SK-N-SH (cell line): ENCODE data around the gene UBTD2. TPM values are rescaled to one million over a fixed set of nuclear protein-coding genes. Genes with fewer than 3 reads are reported as not detected.
A peak's percentile ranks its signal among the peaks of the same experiment; 100 is the strongest.

ENCODE experiments used
- CTCF ChIA-PET: fragments of 300-600, 350-600 bp; formaldehyde crosslinking; extraction: SDS; loops from one replicate; lab custom pipeline; 2021; lab: Yijun Ruan, JAX
- POLR2A ChIA-PET: fragments of 350-600 bp; sonication (Branson Sonifier 250); formaldehyde crosslinking; extraction: SDS; loops from one replicate; lab custom pipeline; 2020; ENCODE audit warnings: antibody characterized with exemption, inconsistent platforms; lab: Yijun Ruan, JAX
- DNase-seq: peaks from one replicate; pipeline ENCODE4 v3.0.0; 2012
- H2AFZ ChIP-seq: fragments of 200-600 bp; sonication (generic); 2 replicates; pipeline ENCODE4 v1.8.1; 2016; ENCODE audit warnings: antibody characterized with exemption, mild to moderate bottlenecking, low read depth
- H3F3A ChIP-seq: fragments of 200-600 bp; sonication (generic); replicated peaks from 2 replicates; pipeline ENCODE3; 2016; ENCODE audit warnings: antibody characterized with exemption, mild to moderate bottlenecking; ENCODE audit not compliant: insufficient read depth
- H3K27ac ChIP-seq, 2 experiments: fragments of 200-500 bp in 1 of 2; fragments of 200-600 bp in 1 of 2; sonication (Bioruptor generic) in 1 of 2; sonication (generic), shearing (Covaris generic) in 1 of 2; 2 replicates each; pipeline versions ENCODE4 v1.5.1 to v1.6.1; 2014 to 2016; ENCODE audit warnings: low read depth in 2 of 2, inconsistent platforms in 1 of 2, low read length in 1 of 2, mild to moderate bottlenecking in 1 of 2, mixed read lengths in 1 of 2
- H3K27me3 ChIP-seq: fragments of 200-600 bp; sonication (generic), shearing (Covaris generic); 2 replicates; pipeline ENCODE4 v1.6.1; 2016; ENCODE audit warnings: mixed run types; ENCODE audit not compliant: insufficient read depth
- H3K36me3 ChIP-seq, 2 experiments: fragments of 200-500 bp in 1 of 2; fragments of 200-600 bp in 1 of 2; sonication (Bioruptor generic) in 1 of 2; sonication (generic) in 1 of 2; replicated peaks in 1 of 2; 2 replicates each; pipeline versions ENCODE3 to v1.5.1; 2014 to 2016; ENCODE audit warnings: low read length in 1 of 2, mild to moderate bottlenecking in 1 of 2; ENCODE audit not compliant: insufficient read depth in 2 of 2, control insufficient read depth in 1 of 2
- H3K4me1 ChIP-seq, 2 experiments: fragments of 200-500 bp in 1 of 2; fragments of 200-600 bp in 1 of 2; sonication (Bioruptor generic) in 1 of 2; sonication (generic), shearing (Covaris generic) in 1 of 2; 2 replicates each; pipeline versions ENCODE4 v1.5.1 to v1.6.1; 2014 to 2016; ENCODE audit warnings: low read depth in 1 of 2, low read length in 1 of 2, mixed run types in 1 of 2; ENCODE audit not compliant: insufficient read depth in 2 of 2, control insufficient read depth in 1 of 2
- H3K4me2 ChIP-seq: fragments of 200-600 bp; sonication (generic), shearing (Covaris generic); 2 replicates; pipeline ENCODE4 v1.6.1; 2017; ENCODE audit warnings: mixed run types
- H3K4me3 ChIP-seq, 2 experiments: fragments of 200-500 bp in 1 of 2; fragments of 200-600 bp in 1 of 2; sonication (Bioruptor generic) in 1 of 2; sonication (generic), shearing (Covaris generic) in 1 of 2; 2 replicates each; pipeline versions ENCODE4 v1.5.1 to v1.8.1; 2014 to 2016; ENCODE audit warnings: low read depth in 2 of 2, inconsistent platforms in 1 of 2, low read length in 1 of 2, mild to moderate bottlenecking in 1 of 2, mixed read lengths in 1 of 2, moderate library complexity in 1 of 2
- H3K79me2 ChIP-seq: fragments of 200-600 bp; sonication (generic); 2 replicates; pipeline ENCODE4 v1.8.1; 2017; ENCODE audit warnings: mild to moderate bottlenecking; ENCODE audit not compliant: insufficient read depth
- H3K9ac ChIP-seq: fragments of 200-600 bp; sonication (generic); 2 replicates; pipeline ENCODE4 v1.6.1; 2017; ENCODE audit warnings: mixed run types
- H3K9me2 ChIP-seq: fragments of 200-600 bp; sonication (generic); 2 replicates; pipeline ENCODE4 v1.6.1; 2017; ENCODE audit warnings: mixed run types
- H3K9me3 ChIP-seq: fragments of 200-600 bp; sonication (generic); 2 replicates; pipeline ENCODE4 v1.6.1; 2017; ENCODE audit warnings: mixed run types, mild to moderate bottlenecking, moderate library complexity
- H4K20me1 ChIP-seq: fragments of 200-600 bp; sonication (generic); 2 replicates; pipeline ENCODE4 v1.6.1; 2017; ENCODE audit warnings: mild to moderate bottlenecking, mixed run types; ENCODE audit not compliant: insufficient read depth
- CHD2 ChIP-seq: fragments of 150-350 bp; IDR thresholded peaks from 2 replicates; pipeline ENCODE4 v1.6.1; 2018; ENCODE audit warnings: low read length; ENCODE audit not compliant: partially characterized antibody
- ELF1 ChIP-seq: IDR thresholded peaks from 2 replicates; pipeline ENCODE4 v1.4.0; 2012
- FOSL2 ChIP-seq: IDR thresholded peaks from 2 replicates; pipeline ENCODE4 v1.4.0; 2012; ENCODE audit warnings: low read depth, mild to moderate bottlenecking, moderate library complexity, borderline replicate concordance
- FOXJ3 ChIP-seq: sonication (generic); formaldehyde crosslinking; IDR thresholded peaks from 2 replicates; pipeline ENCODE4 v1.5.1; 2020; ENCODE audit warnings: mild to moderate bottlenecking, missing genetic modification reagents
- FOXM1 ChIP-seq: IDR thresholded peaks from 2 replicates; pipeline ENCODE4 v1.4.0; 2012; ENCODE audit warnings: low read depth, mild to moderate bottlenecking
- GABPA ChIP-seq: IDR thresholded peaks from 2 replicates; pipeline ENCODE4 v1.4.0; 2012; ENCODE audit warnings: low read depth, mild to moderate bottlenecking
- IRF3 ChIP-seq: fragments of 150-350 bp; IDR thresholded peaks from 2 replicates; pipeline ENCODE4 v1.6.1; 2016; ENCODE audit warnings: mild to moderate bottlenecking, low read depth, low read length
- JUND ChIP-seq: IDR thresholded peaks from 2 replicates; pipeline ENCODE4 v1.4.0; 2012
- MAX ChIP-seq: IDR thresholded peaks from 2 replicates; pipeline ENCODE4 v1.4.0; 2012; ENCODE audit warnings: low read depth
- MEF2A ChIP-seq: IDR thresholded peaks from 2 replicates; pipeline ENCODE4 v1.4.0; 2012; ENCODE audit warnings: low read depth, borderline replicate concordance
- MXI1 ChIP-seq: IDR thresholded peaks from 2 replicates; pipeline ENCODE4 v1.6.1; 2012; ENCODE audit warnings: mild to moderate bottlenecking, low read depth, low read length, improper control_type of control experiment
- NFIC ChIP-seq: IDR thresholded peaks from 2 replicates; pipeline ENCODE4 v1.4.0; 2012; ENCODE audit warnings: borderline replicate concordance
- PBX3 ChIP-seq: IDR thresholded peaks from 2 replicates; pipeline ENCODE4; 2012
- POLR2AphosphoS5 ChIP-seq: IDR thresholded peaks from 2 replicates; pipeline ENCODE4 v1.6.1; 2012; ENCODE audit warnings: low read depth, low read length
- RCOR1 ChIP-seq: fragments of 150-350 bp; IDR thresholded peaks from 2 replicates; pipeline ENCODE4 v1.6.1; 2017; ENCODE audit warnings: antibody characterized with exemption, low read length
- RFX5 ChIP-seq: IDR thresholded peaks from 2 replicates; pipeline ENCODE4 v1.6.1; 2012; ENCODE audit warnings: mild to moderate bottlenecking, improper control_type of control experiment, low read length
- RXRA ChIP-seq: IDR thresholded peaks from 2 replicates; pipeline ENCODE4 v1.4.0; 2012; ENCODE audit warnings: low read depth, mild to moderate bottlenecking, borderline replicate concordance
- SIN3A ChIP-seq: IDR thresholded peaks from 2 replicates; pipeline ENCODE4 v1.6.1; 2012; ENCODE audit warnings: low read depth, mild to moderate bottlenecking, low read length, moderate library complexity, borderline replicate concordance
- SMC3 ChIP-seq: IDR thresholded peaks from 2 replicates; pipeline ENCODE4 v1.6.1; 2012; ENCODE audit warnings: low read depth, low read length, improper control_type of control experiment
- TAF1 ChIP-seq: IDR thresholded peaks from 2 replicates; pipeline ENCODE4 v1.6.1; 2012; ENCODE audit warnings: low read depth, mild to moderate bottlenecking, low read length, moderate library complexity, borderline replicate concordance
- USF2 ChIP-seq: fragments of 150-350 bp; IDR thresholded peaks from 2 replicates; pipeline ENCODE4 v1.6.1; 2017; ENCODE audit warnings: antibody characterized with exemption, low read length, low read depth, borderline replicate concordance
- YY1 ChIP-seq: IDR thresholded peaks from 2 replicates; pipeline ENCODE4 v1.4.0; 2012; ENCODE audit warnings: low read depth, mild to moderate bottlenecking
- WGBS: methylation state at CpG from one replicate; pipeline ENCODE4 v1.1.6; 2017; ENCODE audit warnings: low lambda C conversion rate; 5-methylcytosine and 5-hydroxymethylcytosine counted together
- polyA plus RNA-seq, 3 experiments: library from polyadenylated mRNA; depleted of rRNA; stranded (reverse); fragments of >200 nt; gene quantifications; 2 replicates each; pipeline ENCODE4 v1.2.3, GENCODE V29; 2012

UBTD2 gene
- polyA plus RNA-seq, 1 of the 3 experiments (the other 2 are of a cell fraction), result 13.8 TPM

DNA sequence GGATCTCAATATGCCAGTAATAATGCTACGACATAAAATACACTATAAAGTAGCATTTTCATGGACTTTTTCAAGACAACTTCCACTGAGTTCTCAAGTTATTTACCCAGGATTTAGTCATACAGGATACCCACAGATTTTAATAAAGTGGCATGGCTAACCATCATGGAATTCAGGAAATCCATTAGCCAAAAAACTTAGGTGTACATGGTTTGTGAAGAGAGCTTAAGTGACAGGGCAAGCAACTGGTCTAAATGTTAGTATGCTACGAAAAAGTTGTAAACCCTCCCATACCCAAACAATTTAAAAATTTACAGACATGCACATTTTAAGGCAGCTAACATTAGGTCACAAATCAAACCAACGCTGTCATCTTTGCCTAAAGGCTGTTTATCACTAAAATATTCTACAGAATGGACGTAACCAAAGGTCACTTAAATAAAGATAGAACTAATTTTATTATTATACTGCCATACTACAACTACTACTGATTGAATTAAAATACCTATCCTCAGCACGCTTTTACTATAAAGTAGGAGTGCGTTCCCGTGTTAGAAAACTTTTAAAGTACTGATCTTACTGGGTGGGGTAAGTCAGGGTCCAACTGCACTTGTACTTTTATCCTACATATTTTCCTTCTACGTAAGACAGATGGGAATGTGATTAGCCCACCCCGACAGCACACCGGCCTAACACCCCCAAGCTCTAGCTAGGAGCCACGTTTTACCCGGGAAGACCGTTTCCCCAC lies 1.1 kb downstream of the UBTD2 start:
- H3K36me3 ChIP-seq, result peaks cover 0 to 13% of the 10 kb centered on the region in 2 experiments
- peak overlapping the region; percentile 67 to 80 for H3K27ac ChIP-seq
- peak overlapping the region; percentile 87; the same call in 1 of the 2 replicates for H2AFZ ChIP-seq
- H3K4me2 ChIP-seq, result peak overlapping the region; percentile 76
- TF ChIP-seq USF2 (no peak), RCOR1 (no peak), MXI1 (peak; percentile 61; the same call in 1 of the 2 replicates), FOSL2 (0 out of 2 replicates have a peak, but pooled peaks have one; percentile 28), RFX5 (no peak), FOXM1 (no peak), PBX3 (0 out of 2 replicates have a peak, but pooled peaks have one; percentile 20)
- no peaks in the 10 kb centered on the region for H3K9me3 ChIP-seq
- peak overlapping the region; percentile 89 for H3K9ac ChIP-seq
- no peaks in the 10 kb centered on the region for H3K9me2 ChIP-seq
- peak overlapping the region; percentile 77 to 94 for H3K4me3 ChIP-seq
- 3% methylated on average over 13 of the region's 13 CpGs for WGBS
- H3K27me3 ChIP-seq, result no peaks in the 10 kb centered on the region
- H3F3A ChIP-seq, result peaks cover 14% of the 10 kb centered on the region
- H4K20me1 ChIP-seq, result peaks cover 57% of the 10 kb centered on the region
- ChIA-PET POLR2A (interaction anchor here (0.5 to 2.0 kb wide), 8 partner anchors 8 to 276 kb away, joined by 3 to 9 read pairs (median 3); partner anchors contain the start of gene FBXW11), CTCF (interaction anchor here (0.7 to 4.4 kb wide), 26 partner anchors 9 to 197 kb away, joined by 3 to 39 read pairs (median 4); partner anchors contain the start of gene STK10)
- H3K79me2 ChIP-seq, result peaks cover 59% of the 10 kb centered on the region
- DNase-seq, result no peak
- peaks cover 5 to 8% of the 10 kb centered on the region in 2 experiments; a peak in 3 of 4 replicates for H3K4me1 ChIP-seq

- WGBS, result 76% methylated on average over 6 of the region's 6 CpGs
- CTCF ChIA-PET, result interaction anchor here (1.3 to 4.4 kb wide), 5 partner anchors 10 to 187 kb away, joined by 3 to 39 read pairs (median 8); partner anchors contain the start of gene STK10
- Histone ChIP-seq H4K20me1 (peaks cover 68% of the 10 kb centered on the region), H3K4me2 (peak overlapping the region; percentile 76), H3K9me3 (no peaks in the 10 kb centered on the region), H3K36me3 (peaks cover 0 to 13% of the 10 kb centered on the region in 2 experiments), H3K27ac (no peak overlapping the region), H3K9me2 (no peaks in the 10 kb centered on the region), H3K4me1 (peaks cover 5 to 8% of the 10 kb centered on the region in 2 experiments; a peak in 3 of 4 replicates), H3K4me3 (peak overlapping the region; percentile 77 to 94; a peak in 2 of 4 replicates), H3F3A (peaks cover 14% of the 10 kb centered on the region), H3K9ac (peak overlapping the region; percentile 89; the same call in 1 of the 2 replicates), H3K79me2 (peaks cover 70% of the 10 kb centered on the region), H2AFZ (no peak overlapping the region), H3K27me3 (no peaks in the 10 kb centered on the region)
- no peak for DNase-seq
- no peak for TF ChIP-seq ELF1
- TF ChIP-seq SIN3A, result no peak
- no peak for TF ChIP-seq CHD2
- TF ChIP-seq MEF2A, result no peak
- TF ChIP-seq RXRA, result no peak
- TF ChIP-seq SMC3, result no peak
- TF ChIP-seq TAF1, result no peak
- no peak for TF ChIP-seq IRF3
- TF ChIP-seq JUND, result no peak
- TF ChIP-seq YY1, result no peak
- no peak for TF ChIP-seq GABPA
- no peak for TF ChIP-seq USF2
- no peak for TF ChIP-seq MAX
- TF ChIP-seq FOXM1, result no peak
- TF ChIP-seq POLR2AphosphoS5, result no peak
- no peak for TF ChIP-seq FOXJ3
- no peak for TF ChIP-seq NFIC
- TF ChIP-seq RFX5, result no peak
- TF ChIP-seq RCOR1, result no peak
- POLR2A ChIA-PET, result no interaction called here
Measured at GRCh38 chr5:172281346-172281745, 2.2 kb downstream of the UBTD2 start.
